Hepatocyte (in vitro differentiated cells): Measurements from ENCODE around the gene DHRS2. TPM values are rescaled to one million over a fixed set of nuclear protein-coding genes. Genes with fewer than 3 reads are reported as not detected.

Experiments used
- DNase-seq: peaks from one replicate; pipeline ENCODE4 v3.0.0-alpha.2; 2016; ENCODE audit warnings: low spot score
- H2AFZ ChIP-seq: fragments of 200-600 bp; sonication (generic); 2 replicates; pipeline ENCODE4 v1.6.0; 2016; ENCODE audit warnings: antibody characterized with exemption, mild to moderate bottlenecking
- H3K27ac ChIP-seq: fragments of 200-600 bp; sonication (generic); 2 replicates; pipeline ENCODE4 v1.5.1; 2016; ENCODE audit warnings: mild to moderate bottlenecking
- H3K27me3 ChIP-seq: fragments of 200-600 bp; sonication (generic); 2 replicates; pipeline ENCODE4 v1.6.1; 2016
- H3K36me3 ChIP-seq: fragments of 200-600 bp; sonication (generic); replicated peaks from 2 replicates; pipeline ENCODE4 v1.5.1; 2016; ENCODE audit warnings: low read depth; ENCODE audit not compliant: insufficient read depth
- H3K4me1 ChIP-seq: fragments of 200-600 bp; sonication (generic); 2 replicates; pipeline ENCODE4 v1.5.1; 2016; ENCODE audit warnings: mild to moderate bottlenecking, moderate library complexity; ENCODE audit not compliant: insufficient read depth
- H3K4me2 ChIP-seq: fragments of 200-600 bp; sonication (generic); 2 replicates; pipeline ENCODE4 v1.6.0; 2016
- H3K4me3 ChIP-seq: fragments of 200-600 bp; sonication (generic); 2 replicates; pipeline ENCODE4 v1.5.1; 2016; ENCODE audit warnings: mild to moderate bottlenecking
- H3K79me2 ChIP-seq: fragments of 200-600 bp; sonication (generic); 2 replicates; pipeline ENCODE4 v1.6.0; 2017; ENCODE audit warnings: mild to moderate bottlenecking
- H3K9me2 ChIP-seq: fragments of 200-600 bp; sonication (generic); replicated peaks from 2 replicates; pipeline ENCODE4 v1.6.0; 2017; ENCODE audit warnings: mild to moderate bottlenecking; ENCODE audit not compliant: insufficient read depth
- H3K9me3 ChIP-seq: fragments of 200-600 bp; sonication (generic); 2 replicates; pipeline ENCODE4 v1.5.1; 2016; ENCODE audit warnings: low read depth, mild to moderate bottlenecking
- H4K20me1 ChIP-seq: fragments of 200-600 bp; sonication (generic); 2 replicates; pipeline ENCODE4 v1.6.0; 2016; ENCODE audit warnings: mild to moderate bottlenecking; ENCODE audit not compliant: insufficient read depth, poor library complexity, severe bottlenecking
- EZH2 ChIP-seq: fragments of 200-600 bp; sonication (generic); IDR thresholded peaks from 2 replicates; pipeline ENCODE4 v1.6.1; 2016; ENCODE audit warnings: antibody characterized with exemption, mild to moderate bottlenecking, borderline replicate concordance
- EZH2phosphoT487 ChIP-seq: fragments of 200-600 bp; sonication (generic); IDR thresholded peaks from one replicate; pipeline ENCODE4 v1.6.1; 2018; ENCODE audit warnings: antibody characterized with exemption, mild to moderate bottlenecking, low read depth, moderate library complexity; ENCODE audit not compliant: unreplicated experiment, severe bottlenecking
- WGBS: methylation state at CpG from one replicate; pipeline ENCODE4 v1.1.6; 2016; ENCODE audit warnings: low lambda C conversion rate; ENCODE audit errors: missing lambda C conversion rate; 5-methylcytosine and 5-hydroxymethylcytosine counted together
- polyA plus RNA-seq: library from polyadenylated mRNA; unstranded; fragments of >200 nt; fragmentation: Nextera tagmentation; extraction: Ambion mirVana; gene quantifications from 2 replicates; pipeline ENCODE4 v1.2.1, GENCODE V29; 2016
- total RNA-seq: library from RNA; depleted of rRNA; stranded (reverse); fragments of >200 nt; gene quantifications from 2 replicates; pipeline ENCODE4 v1.2.3, GENCODE V29; 2014
- TF ChIP-seq, protein P1 (sequence below): fragments of 200-600 bp; sonication (generic); IDR thresholded peaks from 2 replicates; pipeline ENCODE4 v1.5.1; 2016; ENCODE audit warnings: antibody characterized with exemption, mild to moderate bottlenecking; ENCODE audit not compliant: poor library complexity

Gene DHRS2
- total and polyA plus RNA-seq, 2 experiments from 2014 or later: 10.4 to 14.2 TPM

DNA sequence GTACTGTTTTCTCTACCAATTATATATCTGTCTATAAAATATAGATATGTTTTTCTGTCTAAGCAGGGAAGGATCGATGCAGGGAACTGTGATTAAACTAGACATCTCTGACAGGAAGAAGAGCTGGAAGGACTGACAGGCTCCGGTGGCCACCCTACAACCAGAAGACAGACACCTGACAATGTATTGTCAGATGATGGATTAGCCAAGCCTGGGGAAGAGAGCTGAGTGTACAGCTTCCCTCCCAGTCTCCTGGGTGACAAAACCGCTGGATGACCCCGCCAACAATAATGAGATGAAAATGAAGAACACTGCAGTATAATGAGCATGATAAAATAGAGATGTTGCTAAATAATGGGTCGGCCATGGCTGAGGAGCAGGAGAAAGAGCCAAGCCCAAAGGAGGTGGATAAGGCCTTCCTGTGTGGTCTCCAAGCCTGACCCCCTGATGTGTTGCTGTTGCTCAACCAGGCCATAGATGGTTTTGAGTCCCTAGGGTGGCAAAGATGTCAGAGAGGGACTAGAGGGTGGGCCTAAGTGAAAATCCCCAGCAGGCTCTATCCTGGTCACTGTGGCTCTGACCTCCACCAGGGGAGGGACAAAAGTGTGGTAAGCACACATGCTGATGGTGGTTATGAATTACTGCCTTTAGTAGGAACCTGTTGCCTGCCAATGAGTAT, 28.2 kb downstream of the DHRS2 start:
- Histone ChIP-seq H3K9me3 (no peaks in the 10 kb centered on the region), H3K79me2 (no peaks in the 10 kb centered on the region), H3K27ac (no peak overlapping the region), H3K4me2 (no peak overlapping the region), H3K9me2 (no peaks in the 10 kb centered on the region), H3K4me3 (no peak overlapping the region), H4K20me1 (no peaks in the 10 kb centered on the region), H3K4me1 (peaks cover 4% of the 10 kb centered on the region), H3K36me3 (no peaks in the 10 kb centered on the region), H3K27me3 (no peaks in the 10 kb centered on the region), H2AFZ (no peak overlapping the region)
- WGBS: 70% methylated on average over 5 of the region's 5 CpGs
- DNase-seq: no peak
- TF ChIP-seq, protein P1, sequence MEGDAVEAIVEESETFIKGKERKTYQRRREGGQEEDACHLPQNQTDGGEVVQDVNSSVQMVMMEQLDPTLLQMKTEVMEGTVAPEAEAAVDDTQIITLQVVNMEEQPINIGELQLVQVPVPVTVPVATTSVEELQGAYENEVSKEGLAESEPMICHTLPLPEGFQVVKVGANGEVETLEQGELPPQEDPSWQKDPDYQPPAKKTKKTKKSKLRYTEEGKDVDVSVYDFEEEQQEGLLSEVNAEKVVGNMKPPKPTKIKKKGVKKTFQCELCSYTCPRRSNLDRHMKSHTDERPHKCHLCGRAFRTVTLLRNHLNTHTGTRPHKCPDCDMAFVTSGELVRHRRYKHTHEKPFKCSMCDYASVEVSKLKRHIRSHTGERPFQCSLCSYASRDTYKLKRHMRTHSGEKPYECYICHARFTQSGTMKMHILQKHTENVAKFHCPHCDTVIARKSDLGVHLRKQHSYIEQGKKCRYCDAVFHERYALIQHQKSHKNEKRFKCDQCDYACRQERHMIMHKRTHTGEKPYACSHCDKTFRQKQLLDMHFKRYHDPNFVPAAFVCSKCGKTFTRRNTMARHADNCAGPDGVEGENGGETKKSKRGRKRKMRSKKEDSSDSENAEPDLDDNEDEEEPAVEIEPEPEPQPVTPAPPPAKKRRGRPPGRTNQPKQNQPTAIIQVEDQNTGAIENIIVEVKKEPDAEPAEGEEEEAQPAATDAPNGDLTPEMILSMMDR: no peak
- TF ChIP-seq EZH2phosphoT487 (no peak), EZH2 (no peak)

DNA sequence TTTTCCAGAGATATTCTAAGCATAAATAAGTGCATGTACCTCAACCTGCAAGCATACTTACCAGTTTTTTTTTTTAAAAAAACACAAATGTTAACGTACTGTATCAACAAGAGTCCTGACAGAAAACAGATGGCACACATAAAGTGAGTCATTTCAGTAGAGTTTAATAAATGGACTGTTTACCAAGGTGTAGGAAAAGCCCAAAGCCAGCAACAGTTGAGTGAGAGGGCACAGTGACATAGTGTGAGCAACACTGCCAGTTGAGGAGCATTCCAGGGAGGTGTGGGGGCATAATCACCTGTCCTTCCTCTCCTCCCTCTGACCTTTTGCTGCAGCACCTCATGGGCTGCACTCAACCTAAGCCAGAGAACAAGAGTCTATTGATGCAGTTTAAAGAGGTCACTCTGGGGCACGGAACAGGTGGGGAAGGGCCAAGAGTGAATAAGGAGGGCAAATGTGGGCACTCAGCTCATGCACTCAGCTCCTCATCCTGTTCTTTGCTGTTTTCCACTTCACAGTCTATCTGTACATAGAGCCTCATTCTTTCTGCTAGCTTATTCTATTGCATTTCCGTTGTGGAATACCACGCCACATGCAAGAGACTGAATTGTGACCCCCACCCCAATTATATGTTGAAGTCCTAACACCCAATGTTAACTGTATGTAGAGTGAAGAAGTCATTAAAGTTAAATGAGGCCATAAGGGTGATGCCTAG, 29.3 kb downstream of the DHRS2 start:
- Histone ChIP-seq H3K79me2 (no peaks in the 10 kb centered on the region), H3K27me3 (no peaks in the 10 kb centered on the region), H3K4me1 (peaks cover 4% of the 10 kb centered on the region), H3K36me3 (no peaks in the 10 kb centered on the region), H3K4me3 (no peak overlapping the region), H3K9me2 (no peaks in the 10 kb centered on the region), H4K20me1 (no peaks in the 10 kb centered on the region), H3K9me3 (no peaks in the 10 kb centered on the region), H3K27ac (no peak overlapping the region), H2AFZ (no peak overlapping the region), H3K4me2 (no peak overlapping the region)
- WGBS: 33% methylated on average over 4 of the region's 4 CpGs
- no peak for DNase-seq
- TF ChIP-seq, protein P1: no peak
- TF ChIP-seq EZH2: no peak
- no peak for TF ChIP-seq EZH2phosphoT487

DNA sequence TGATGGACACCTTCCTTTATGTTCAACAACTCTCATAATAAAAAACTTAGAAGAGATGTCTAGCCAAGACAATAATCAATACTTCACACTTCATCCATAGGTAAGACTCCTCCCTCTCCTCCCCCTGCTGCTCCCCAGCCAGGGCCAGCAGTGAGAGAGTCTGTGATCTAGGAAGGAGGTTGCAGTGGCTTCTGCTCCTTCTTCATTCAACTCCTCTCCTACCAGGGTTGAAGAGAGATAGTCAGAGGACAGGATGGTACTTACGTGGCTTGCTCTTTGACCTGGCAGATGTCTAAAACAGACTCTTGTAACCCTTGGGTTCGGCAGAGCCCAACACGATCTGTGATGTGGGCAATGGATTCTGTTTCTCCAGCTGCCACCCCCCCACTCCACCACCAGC, 31.0 kb downstream of the DHRS2 start:
- no peak overlapping the region for H3K4me2 ChIP-seq
- H3K4me1 ChIP-seq: peaks cover 4% of the 10 kb centered on the region
- TF ChIP-seq, protein P1: no peak
- H3K27me3 ChIP-seq: no peaks in the 10 kb centered on the region
- no peaks in the 10 kb centered on the region for H3K9me2 ChIP-seq
- H3K4me3 ChIP-seq: no peak overlapping the region
- H4K20me1 ChIP-seq: no peaks in the 10 kb centered on the region
- 80% methylated on average over 3 of the region's 3 CpGs for WGBS
- no peaks in the 10 kb centered on the region for H3K36me3 ChIP-seq
- H3K79me2 ChIP-seq: no peaks in the 10 kb centered on the region
- no peak overlapping the region for H3K27ac ChIP-seq
- H2AFZ ChIP-seq: no peak overlapping the region
- no peak for DNase-seq
- no peaks in the 10 kb centered on the region for H3K9me3 ChIP-seq
